Medulla oblongata (tissue), 1 donor: Measurements from ENCODE around the gene FZD7.

ENCODE experiments used
- DNase-seq: peaks from one replicate; pipeline ENCODE4 v3.0.0-alpha.2; 2015; ENCODE audit errors: extremely low spot score

Gene FZD7

GRCh38 chr2:202037086-202037485 is 3.4 kb downstream of the FZD7 start:
- peak; percentile 33 for DNase-seq

- no peak for DNase-seq
These were observed 5.0 kb downstream of the FZD7 start for GRCh38 chr2:202038471-202039277.

- DNase-seq: no peak
These were observed 5.8 kb downstream of the FZD7 start for GRCh38 chr2:202039278-202040078.

GRCh38 chr2:202040079-202040844 is 6.6 kb downstream of the FZD7 start:
- no peak for DNase-seq

- no peak for DNase-seq
These were observed 8.8 kb downstream of the FZD7 start for GRCh38 chr2:202042444-202042843.

DNA sequence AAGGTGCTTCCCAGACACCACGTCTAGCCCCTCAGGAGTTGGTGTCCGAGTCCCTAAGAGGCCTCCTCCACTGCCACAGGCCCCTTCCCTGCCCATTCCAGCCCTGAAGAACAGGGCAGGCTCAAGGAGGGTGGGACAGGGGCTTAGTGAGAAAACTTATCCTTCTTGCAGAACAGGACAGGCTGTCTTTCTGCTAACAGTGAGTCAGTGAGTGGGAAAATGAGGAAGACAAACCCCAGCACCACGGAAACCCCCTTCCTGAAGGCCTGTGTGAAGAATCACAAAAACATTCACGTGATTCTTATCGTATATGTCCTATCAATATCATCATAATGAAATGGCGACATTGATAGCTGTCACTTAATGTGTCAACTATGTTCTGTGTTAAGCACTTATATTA is 9.8 kb downstream of the FZD7 start:
- no peak for DNase-seq

DNA sequence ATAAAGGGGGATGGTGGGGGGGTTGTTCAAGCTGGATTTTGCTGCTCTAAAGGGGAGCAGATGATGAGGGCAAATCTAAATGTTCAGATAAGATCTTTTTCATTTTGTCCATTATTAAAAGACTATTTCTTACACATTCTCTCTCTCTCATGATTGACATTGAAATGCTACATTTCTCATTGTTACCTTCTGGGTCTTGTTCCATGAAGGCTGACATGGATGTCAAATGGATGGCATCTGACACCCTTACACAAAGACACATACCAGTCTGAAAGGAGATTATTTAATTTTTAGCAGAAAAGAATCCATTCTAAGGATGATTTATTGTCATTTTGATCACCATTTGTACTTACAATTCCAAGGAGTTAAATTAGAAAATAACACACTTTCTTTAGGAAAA is 11.1 kb downstream of the FZD7 start:
- DNase-seq: no peak

DNA sequence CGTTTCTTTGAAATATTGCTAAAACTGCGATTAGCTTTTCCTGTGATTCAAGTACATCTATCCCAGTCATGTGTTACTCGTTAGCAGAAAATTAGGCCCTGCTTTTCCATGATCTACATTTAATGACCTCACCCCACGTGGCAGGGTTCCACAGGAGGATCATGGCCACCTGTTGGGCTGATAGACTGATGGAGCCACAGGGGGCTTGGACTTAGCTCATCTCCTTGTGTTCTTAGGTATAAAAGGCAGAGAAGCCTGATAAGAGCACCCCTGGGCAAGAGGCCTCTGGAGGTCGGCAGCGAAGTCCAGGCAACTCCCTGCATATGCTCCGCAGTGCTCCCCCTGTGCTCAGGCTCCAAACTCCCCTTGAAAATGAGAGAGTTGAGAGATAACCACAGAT is 12.9 kb downstream of the FZD7 start:
- no peak for DNase-seq

- no peak for DNase-seq
These were observed 15.6 kb downstream of the FZD7 start for GRCh38 chr2:202049092-202049728.

DNA sequence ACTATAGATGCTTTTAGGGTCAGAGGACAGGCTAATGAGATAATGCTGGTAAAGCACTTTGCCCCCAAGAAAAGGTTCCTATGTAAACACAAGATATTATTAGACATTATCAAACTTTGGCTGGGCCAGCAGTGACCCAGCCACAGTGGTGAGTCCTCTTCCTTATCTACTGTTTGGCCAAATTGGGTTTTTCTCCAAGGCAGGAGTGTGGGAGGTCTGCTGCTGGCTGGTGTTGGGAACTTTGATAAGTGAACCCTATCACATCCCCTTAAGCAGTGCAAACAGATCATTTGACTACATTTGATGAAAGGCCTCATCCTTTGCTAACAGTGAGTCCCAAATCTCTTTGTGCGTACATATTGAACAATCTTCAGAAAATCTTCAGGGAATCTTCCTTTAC is 16.2 kb downstream of the FZD7 start:
- no peak for DNase-seq

DNA sequence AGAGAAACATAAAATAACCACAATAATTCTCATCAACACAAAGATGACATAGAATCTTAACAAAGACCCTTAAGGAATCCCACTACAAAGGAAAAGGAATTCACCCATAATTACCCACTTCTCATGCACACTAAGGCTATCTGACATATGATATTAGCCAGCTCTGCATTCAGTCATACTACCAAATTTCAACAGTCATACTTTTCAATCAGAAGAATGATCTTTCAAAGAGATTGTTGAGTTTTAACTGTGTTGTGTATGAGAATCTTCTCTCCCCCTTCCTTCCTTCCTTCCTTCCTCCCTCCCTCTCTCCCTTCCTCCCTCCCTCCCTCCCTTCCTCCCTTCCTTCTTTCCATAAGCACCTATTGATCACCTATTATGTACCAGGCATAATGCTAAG is 17.0 kb downstream of the FZD7 start:
- DNase-seq: no peak

GRCh38 chr2:202051499-202052161 is 18.0 kb downstream of the FZD7 start:
- DNase-seq: peak; percentile 68

GRCh38 chr2:202052235-202052634 is 18.6 kb downstream of the FZD7 start:
- no peak for DNase-seq

DNA sequence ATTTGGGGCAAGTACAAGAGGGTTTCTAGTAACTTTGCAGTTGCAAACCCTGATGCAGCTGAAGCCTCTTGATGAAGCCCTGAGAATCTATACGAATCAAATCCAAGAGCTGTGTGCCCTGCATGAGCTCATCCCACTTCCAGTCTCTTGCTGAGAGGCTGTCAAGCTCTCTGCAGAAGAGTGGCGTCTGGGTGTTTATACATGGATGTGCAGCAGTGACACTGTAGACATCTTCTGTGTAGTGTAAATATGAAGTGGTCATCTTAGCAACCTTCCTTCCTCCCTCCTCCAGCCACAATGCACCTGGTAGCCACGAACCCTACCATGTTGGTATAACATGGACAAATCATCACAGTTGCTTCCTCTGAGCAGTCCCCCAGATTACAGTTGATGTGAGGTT is 21.0 kb downstream of the FZD7 start:
- no peak for DNase-seq

GRCh38 chr2:202056611-202057010 is 23.0 kb downstream of the FZD7 start:
- no peak for DNase-seq

- DNase-seq: no peak
These were observed 26.6 kb downstream of the FZD7 start for GRCh38 chr2:202060218-202060617.

DNA sequence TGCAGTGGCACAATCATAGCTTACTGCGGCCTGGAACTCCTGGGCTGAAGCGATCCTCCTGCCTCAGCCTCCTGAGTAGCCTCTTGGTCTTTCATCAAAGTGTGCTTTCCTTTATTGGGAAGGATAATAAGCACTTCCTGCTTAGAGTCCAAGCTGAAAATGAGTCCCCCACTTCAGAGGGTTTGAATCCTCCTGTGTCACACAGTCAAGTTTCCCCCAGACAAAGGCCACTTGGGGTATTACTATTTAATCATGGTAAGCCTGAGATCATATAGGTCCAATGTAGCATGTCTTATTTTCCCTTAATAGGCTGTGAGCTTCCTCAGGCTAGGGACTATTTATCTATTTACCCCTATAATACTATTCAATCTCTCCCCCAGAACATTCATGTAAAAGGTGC is 28.0 kb downstream of the FZD7 start:
- DNase-seq: no peak

GRCh38 chr2:202064171-202064880 is 30.7 kb downstream of the FZD7 start:
- DNase-seq: peak; percentile 45

- DNase-seq: no peak
These were observed 31.2 kb downstream of the FZD7 start for GRCh38 chr2:202064881-202065230.

DNA sequence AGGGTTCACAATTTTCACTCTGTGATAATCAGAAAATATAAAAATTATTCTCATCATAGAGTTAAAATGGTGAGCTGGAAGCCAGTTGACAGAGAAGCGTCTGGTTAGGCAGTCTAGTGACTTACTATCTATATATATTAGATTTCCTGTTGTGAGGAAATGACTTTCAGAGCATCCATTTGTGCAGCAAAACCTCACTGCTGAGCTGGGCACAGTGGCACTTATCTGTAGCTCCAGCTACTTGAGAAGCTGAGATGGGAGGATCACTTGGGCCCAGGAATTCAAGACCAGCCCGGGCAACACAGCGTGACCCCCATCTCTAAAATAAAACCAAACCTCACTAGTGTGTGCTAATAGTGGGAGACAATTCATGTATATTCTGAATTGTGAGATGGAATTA is 32.2 kb downstream of the FZD7 start:
- no peak for DNase-seq

DNA sequence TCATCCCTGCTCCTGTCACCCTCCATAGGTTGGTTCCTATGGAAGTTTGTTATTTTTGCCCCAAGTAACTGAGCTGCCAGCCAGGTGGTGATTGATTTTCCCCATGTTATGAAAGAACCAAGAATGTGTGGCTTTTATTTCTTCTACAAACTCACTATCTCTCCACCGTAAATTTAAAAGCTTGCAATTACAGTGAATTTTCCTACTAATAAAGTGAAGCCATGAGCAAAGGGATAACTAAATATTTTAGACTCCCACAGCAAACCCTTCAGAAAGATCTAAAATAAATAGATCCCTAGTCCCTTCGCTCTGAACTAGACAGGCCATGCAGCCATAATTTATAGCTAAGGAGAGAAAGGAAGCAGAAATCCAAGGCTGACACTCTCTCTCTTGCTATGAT is 33.2 kb downstream of the FZD7 start:
- DNase-seq: no peak
